Fibroblast of lung (primary cell): ENCODE results near the gene CACNB1.

ENCODE experiments used
- EZH2 ChIP-seq: IDR thresholded peaks from 2 replicates; pipeline ENCODE4 v1.5.1; 2012; ENCODE audit warnings: low read length, control low read depth, mild to moderate bottlenecking; ENCODE audit errors: missing control alignments
- TF ChIP-seq, protein P1 (sequence below), 2 donors: IDR thresholded peaks in 1 of 2; conservative IDR thresholded peaks in 1 of 2; 1 replicate in 1 of 2; 2 replicates in 1 of 2; pipeline ENCODE4 v1.5.1; 2011 to 2012; ENCODE audit warnings: low read length in 2 of 2, control low read depth in 1 of 2, inconsistent platforms in 1 of 2, low read depth in 1 of 2, mild to moderate bottlenecking in 1 of 2

DNA sequence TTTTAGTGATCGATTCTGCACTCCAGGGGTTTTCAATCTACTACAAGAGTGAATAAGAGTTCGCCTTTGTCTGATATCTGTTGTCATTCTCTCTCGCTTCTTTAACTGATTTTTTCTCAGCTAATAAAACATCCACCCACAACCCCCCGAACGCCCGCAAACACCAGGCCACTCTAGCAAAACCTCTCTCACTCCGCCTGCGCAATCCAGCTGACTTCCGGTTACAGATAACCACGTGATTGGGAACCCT, 2.3 kb upstream of the CACNB1 start:
- TF ChIP-seq, protein P1, sequence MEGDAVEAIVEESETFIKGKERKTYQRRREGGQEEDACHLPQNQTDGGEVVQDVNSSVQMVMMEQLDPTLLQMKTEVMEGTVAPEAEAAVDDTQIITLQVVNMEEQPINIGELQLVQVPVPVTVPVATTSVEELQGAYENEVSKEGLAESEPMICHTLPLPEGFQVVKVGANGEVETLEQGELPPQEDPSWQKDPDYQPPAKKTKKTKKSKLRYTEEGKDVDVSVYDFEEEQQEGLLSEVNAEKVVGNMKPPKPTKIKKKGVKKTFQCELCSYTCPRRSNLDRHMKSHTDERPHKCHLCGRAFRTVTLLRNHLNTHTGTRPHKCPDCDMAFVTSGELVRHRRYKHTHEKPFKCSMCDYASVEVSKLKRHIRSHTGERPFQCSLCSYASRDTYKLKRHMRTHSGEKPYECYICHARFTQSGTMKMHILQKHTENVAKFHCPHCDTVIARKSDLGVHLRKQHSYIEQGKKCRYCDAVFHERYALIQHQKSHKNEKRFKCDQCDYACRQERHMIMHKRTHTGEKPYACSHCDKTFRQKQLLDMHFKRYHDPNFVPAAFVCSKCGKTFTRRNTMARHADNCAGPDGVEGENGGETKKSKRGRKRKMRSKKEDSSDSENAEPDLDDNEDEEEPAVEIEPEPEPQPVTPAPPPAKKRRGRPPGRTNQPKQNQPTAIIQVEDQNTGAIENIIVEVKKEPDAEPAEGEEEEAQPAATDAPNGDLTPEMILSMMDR (conservative IDR thresholded peaks at IDR 0.05 in 1 of 2, IDR thresholded peaks at IDR 0.05 in 1 of 2; ENCODE audit: low read depth in 1 of 2, low read length in 2 of 2) = no peak
- TF ChIP-seq EZH2 = no peak
